ENCODE measurements around the gene OTULIN. TPM values are rescaled to one million over a fixed set of nuclear protein-coding genes. Genes with fewer than 3 reads are reported as not detected.

The OTULIN gene
- total RNA-seq, 1 donor from 2014 or later: 12.8 TPM

GRCh38 chr5:14722923-14723322 lies 58.4 kb downstream of the OTULIN start:
- no peak for DNase-seq

GRCh38 chr5:14723701-14724132 lies 59.2 kb downstream of the OTULIN start:
- DNase-seq: no peak

GRCh38 chr5:14724633-14725032 lies 60.1 kb downstream of the OTULIN start:
- DNase-seq: no peak

GRCh38 chr5:14726066-14726838 lies 61.7 kb downstream of the OTULIN start:
- DNase-seq: no peak

- peak; percentile 75 for DNase-seq
Observed at GRCh38 chr5:14727428-14727865, 62.9 kb downstream of the OTULIN start.

DNA sequence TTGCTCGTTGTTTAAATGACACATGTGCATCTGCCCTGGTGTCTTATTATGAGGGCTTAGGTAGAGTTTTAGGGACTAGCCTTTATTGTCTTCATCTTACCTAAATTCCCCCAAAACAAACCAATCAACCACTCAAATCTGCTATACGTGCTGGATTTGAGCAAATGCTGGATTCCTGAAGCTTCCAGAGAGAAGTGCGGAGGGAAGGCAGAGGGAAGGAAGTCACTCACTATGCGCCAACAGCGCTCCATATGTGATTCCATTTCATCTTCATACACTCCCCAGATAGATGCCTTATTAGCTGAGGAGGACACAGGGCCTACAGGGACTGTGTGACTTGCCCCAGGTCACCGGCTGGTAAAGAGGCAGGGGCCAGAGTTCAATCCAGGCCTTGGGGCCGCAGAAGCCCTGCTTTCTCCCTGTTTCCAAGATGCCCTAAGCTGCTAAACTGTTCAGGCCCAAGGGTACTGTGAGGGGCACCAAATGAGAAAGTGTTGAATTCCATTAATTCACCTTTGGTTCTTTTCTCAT lies 63.5 kb downstream of the OTULIN start:
- no peak for DNase-seq

GRCh38 chr5:14728459-14728938 lies 64.0 kb downstream of the OTULIN start:
- DNase-seq: peak; percentile 67

DNA sequence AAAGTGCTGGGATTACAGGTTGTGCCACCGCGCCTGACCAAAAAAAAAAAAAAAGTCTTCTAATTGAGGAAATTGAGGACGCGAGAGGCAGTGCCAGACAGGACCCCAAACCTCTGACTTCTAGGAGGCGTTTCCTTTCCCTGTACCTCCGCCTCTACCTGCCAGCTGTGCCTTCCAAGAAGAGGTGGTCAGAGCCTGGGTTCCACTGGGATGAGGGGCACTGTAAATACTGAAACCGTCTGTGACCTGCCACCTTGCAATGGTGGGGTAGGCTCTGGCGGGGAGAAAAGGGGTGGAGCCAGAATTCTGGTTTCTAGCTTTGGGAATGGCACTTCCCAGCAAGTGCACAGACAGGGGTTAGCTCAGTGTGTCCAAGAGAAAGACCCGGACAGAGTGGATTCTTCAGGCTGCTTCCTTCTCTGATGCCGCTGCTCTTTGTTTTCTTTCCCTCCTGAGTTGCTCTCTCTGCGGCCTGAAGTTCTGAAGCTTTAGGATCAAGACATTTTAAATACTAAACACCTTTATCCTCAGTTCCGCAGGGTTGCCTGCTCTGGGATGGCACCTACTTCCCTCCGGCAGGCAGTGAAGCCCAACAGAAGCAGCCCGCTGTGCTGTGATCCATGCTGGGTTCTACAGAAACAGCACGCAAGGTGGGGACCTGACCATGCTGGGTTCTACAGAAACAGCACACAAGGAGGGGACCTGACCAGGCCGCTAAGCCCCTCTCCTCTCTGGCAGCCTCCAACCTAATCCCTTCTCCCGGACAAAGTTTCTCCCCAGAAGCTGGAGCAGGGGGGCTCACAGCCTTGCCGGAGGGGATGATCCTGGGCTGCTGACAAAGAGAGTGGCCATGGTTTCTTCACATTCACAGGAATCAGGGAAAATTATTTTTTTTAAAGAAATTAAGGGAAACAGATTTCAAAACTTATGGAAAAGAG lies 65.2 kb downstream of the OTULIN start:
- DNase-seq: no peak

DNA sequence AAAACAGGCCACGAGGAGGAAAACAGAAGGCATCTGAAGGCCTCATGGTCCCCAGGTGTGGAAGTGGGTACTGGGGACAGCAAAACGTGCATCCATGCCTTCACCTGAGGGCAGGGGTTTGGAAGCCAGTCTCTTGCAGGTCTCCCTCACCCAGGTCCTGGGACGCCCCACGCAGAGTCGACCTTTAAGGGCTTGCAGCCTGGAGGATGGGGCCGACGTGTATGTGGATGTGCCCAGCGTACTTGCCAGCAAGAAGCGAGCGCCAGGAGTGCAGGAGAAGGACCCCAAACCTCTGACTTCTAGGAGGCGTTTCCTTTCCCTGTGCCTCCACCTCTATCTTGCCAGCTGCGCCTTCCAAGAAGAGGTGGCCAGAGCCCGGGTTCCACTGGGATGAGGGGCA lies 65.9 kb downstream of the OTULIN start:
- DNase-seq: no peak

- no peak for DNase-seq
Observed at GRCh38 chr5:14730881-14731280, 66.4 kb downstream of the OTULIN start.

- DNase-seq: no peak
Observed at GRCh38 chr5:14732991-14733390, 68.5 kb downstream of the OTULIN start.

GRCh38 chr5:14733661-14734060 lies 69.1 kb downstream of the OTULIN start:
- DNase-seq: no peak

GRCh38 chr5:14734396-14734795 lies 69.9 kb downstream of the OTULIN start:
- no peak for DNase-seq

DNA sequence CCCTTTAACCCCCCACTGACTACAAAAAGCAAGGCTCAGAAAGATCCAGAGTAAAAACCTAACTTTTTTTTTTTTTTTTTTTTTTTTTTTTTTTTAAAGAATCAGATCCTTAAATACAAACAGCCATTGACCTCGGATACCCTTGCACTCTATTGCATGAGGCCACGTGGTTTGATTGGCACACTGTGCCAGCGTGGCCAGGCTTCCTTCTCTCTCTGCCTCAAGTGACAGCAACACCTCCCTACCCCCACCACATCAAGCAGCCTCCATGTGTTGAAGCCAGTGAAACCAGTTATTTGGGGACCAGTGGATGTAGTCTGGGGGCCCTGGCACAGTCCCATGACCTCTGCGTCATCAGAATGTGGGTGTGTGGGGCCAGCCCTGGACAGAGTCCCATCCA lies 71.4 kb downstream of the OTULIN start:
- DNase-seq: no peak

- no peak for DNase-seq
Observed at GRCh38 chr5:14737291-14737690, 72.8 kb downstream of the OTULIN start.

- no peak for DNase-seq
Observed at GRCh38 chr5:14738050-14738449, 73.5 kb downstream of the OTULIN start.

- DNase-seq: no peak
Observed at GRCh38 chr5:14739538-14739937, 75.0 kb downstream of the OTULIN start.

GRCh38 chr5:14739981-14740380 lies 75.5 kb downstream of the OTULIN start:
- no peak for DNase-seq

GRCh38 chr5:14741131-14741530 lies 76.6 kb downstream of the OTULIN start:
- DNase-seq: no peak

DNA sequence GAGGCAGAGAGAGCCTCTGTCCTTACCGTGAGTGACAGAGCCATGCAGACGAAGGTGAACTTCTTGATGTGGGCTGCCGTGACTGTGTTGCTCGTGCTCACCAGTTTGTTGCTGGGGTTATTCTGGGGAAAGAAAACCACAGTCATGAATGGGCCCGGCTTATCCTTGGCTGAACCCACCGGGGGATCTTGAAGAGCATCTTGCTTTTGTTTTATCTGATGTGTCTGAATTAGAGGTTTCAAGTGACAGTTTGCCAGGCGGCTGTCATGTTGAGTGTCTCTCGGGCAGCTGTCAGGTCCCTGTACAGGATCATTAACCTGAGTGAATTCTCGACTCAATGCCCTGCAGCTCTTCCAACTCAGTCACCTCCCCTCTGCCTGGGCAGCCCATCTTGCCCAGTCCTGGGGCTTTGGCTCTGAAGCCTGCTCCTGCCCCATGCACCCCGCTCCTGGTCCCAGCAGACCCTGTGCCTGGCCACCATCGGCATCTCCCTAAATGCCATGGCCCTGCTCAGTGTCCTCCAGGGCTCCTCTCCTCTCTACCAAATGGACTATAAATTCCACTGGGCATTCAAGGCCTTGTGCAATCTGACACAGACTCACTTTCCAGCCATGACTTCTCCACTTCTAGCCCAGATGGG lies 77.4 kb downstream of the OTULIN start:
- DNase-seq: no peak

DNA sequence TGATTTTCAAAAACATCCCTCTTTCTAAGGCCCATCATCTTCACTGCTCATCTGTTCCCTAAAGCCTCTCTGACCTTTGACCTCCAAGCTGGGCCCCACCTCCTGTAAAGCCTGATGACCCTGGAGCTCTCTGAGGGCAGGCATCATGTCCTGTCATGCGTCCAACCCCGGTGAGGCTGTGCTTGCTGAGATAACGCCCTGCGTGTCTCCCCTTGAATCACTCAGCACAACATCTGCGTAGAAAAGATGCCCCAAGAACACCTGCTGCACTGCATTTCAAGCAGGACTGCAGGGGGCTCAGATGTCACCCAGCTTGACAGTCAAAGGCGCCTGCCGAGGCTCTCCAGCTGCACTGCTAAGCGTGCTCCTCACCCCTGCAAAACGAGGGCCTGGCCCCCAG lies 78.0 kb downstream of the OTULIN start:
- no peak for DNase-seq

- no peak for DNase-seq
Observed at GRCh38 chr5:14743601-14744295, 79.2 kb downstream of the OTULIN start.

Data from occipital lobe (tissue), 2 donors.